H1 (cell line): ENCODE measurements around the gene SH3D19. TPM values are rescaled to one million over a fixed set of nuclear protein-coding genes. Genes with fewer than 3 reads are reported as not detected.
A peak's percentile ranks its signal among the peaks of the same experiment; 100 is the strongest.

Experiments used
- CBX5 ChIP-seq: fragments of 300-800, 300-1000 bp; sonication (generic); IDR thresholded peaks from 2 replicates; pipeline ENCODE4 v1.7.1; 2016; ENCODE audit warnings: antibody characterized with exemption, low read length, low read depth
- CTBP2 ChIP-seq: IDR thresholded peaks from 2 replicates; pipeline ENCODE4 v1.7.0; 2011; ENCODE audit warnings: borderline replicate concordance, mild to moderate bottlenecking, moderate library complexity, mixed read lengths, low read length; ENCODE audit not compliant: insufficient read depth, insufficient read length
- EGR1 ChIP-seq: IDR thresholded peaks from 2 replicates; pipeline ENCODE4 v1.6.1; 2011; ENCODE audit warnings: low read depth, low read length, borderline replicate concordance
- HDAC2 ChIP-seq, 2 experiments: fragments of 300-600 bp in 1 of 2; sonication (generic) in 1 of 2; IDR thresholded peaks; 2 replicates each; pipeline ENCODE4 v1.6.1; 2011 to 2012; ENCODE audit warnings: low read depth in 2 of 2, low read length in 2 of 2, mild to moderate bottlenecking in 2 of 2, moderate library complexity in 2 of 2, borderline replicate concordance in 1 of 2, inconsistent platforms in 1 of 2
- KDM4A ChIP-seq: IDR thresholded peaks from one replicate; pipeline ENCODE4 v1.7.1; 2012; ENCODE audit warnings: low read depth, mild to moderate bottlenecking, moderate library complexity, low read length, inconsistent platforms; ENCODE audit not compliant: severe bottlenecking
- MAFK ChIP-seq: IDR thresholded peaks from 2 replicates; pipeline ENCODE4 v1.6.1; 2012; ENCODE audit warnings: low read depth, mild to moderate bottlenecking, improper control_type of control experiment, low read length
- POU5F1 ChIP-seq: IDR thresholded peaks from 2 replicates; pipeline ENCODE4 v1.6.1; 2011; ENCODE audit warnings: low read depth, mild to moderate bottlenecking, low read length, moderate library complexity
- SRF ChIP-seq: IDR thresholded peaks from 2 replicates; pipeline ENCODE4 v1.6.1; 2011; ENCODE audit warnings: mild to moderate bottlenecking, low read depth, low read length, moderate library complexity
- TAF1 ChIP-seq: IDR thresholded peaks from 2 replicates; pipeline ENCODE4 v1.6.1; 2011; ENCODE audit warnings: mild to moderate bottlenecking, low read depth, low read length
- TCF12 ChIP-seq: IDR thresholded peaks from 2 replicates; pipeline ENCODE4 v1.6.1; 2011; ENCODE audit warnings: low read depth, mild to moderate bottlenecking, low read length
- TEAD4 ChIP-seq: IDR thresholded peaks from 2 replicates; pipeline ENCODE4 v1.6.1; 2012; ENCODE audit warnings: low read depth, low read length, inconsistent platforms, mixed read lengths
- polyA plus RNA-seq, 7 experiments: library from polyadenylated mRNA; depleted of rRNA in 3 of 7; stranded (reverse) in 5 of 7; unstranded in 2 of 7; fragments of >200 nt in 5 of 7; fragments of 200-250 nt in 2 of 7; gene quantifications; 1 replicate in 5 of 7; 2 replicates in 1 of 7; 4 replicates in 1 of 7; pipeline versions ENCODE4 v1.2.1 to v1.2.3, GENCODE V29; 2011 to 2013; ENCODE audit warnings: missing spikeins in 2 of 7, mixed read lengths in 2 of 7
- total RNA-seq: library from RNA; stranded (reverse); fragmentation: NEBNext Ultra II Directional; extraction: Animal tissue kit (Norgen Biotek cat#: 25700); gene quantifications from 2 replicates; pipeline ENCODE4 v1.2.1, GENCODE V29; 2021
- TF ChIP-seq, protein P1 (sequence below): IDR thresholded peaks from 2 replicates; pipeline ENCODE4 v1.6.1; 2011; ENCODE audit warnings: low read depth, mild to moderate bottlenecking, low read length; ENCODE audit not compliant: insufficient read depth
- TF ChIP-seq, protein P2 (sequence below): IDR thresholded peaks from 2 replicates; pipeline ENCODE4 v1.6.1; 2012; ENCODE audit warnings: inconsistent platforms

SH3D19 gene
- total and polyA plus RNA-seq, 2 of the 8 experiments (the other 6 are each of a cell fraction or from before 2014, with no cell fraction given), result 11.7 to 51.3 TPM

DNA sequence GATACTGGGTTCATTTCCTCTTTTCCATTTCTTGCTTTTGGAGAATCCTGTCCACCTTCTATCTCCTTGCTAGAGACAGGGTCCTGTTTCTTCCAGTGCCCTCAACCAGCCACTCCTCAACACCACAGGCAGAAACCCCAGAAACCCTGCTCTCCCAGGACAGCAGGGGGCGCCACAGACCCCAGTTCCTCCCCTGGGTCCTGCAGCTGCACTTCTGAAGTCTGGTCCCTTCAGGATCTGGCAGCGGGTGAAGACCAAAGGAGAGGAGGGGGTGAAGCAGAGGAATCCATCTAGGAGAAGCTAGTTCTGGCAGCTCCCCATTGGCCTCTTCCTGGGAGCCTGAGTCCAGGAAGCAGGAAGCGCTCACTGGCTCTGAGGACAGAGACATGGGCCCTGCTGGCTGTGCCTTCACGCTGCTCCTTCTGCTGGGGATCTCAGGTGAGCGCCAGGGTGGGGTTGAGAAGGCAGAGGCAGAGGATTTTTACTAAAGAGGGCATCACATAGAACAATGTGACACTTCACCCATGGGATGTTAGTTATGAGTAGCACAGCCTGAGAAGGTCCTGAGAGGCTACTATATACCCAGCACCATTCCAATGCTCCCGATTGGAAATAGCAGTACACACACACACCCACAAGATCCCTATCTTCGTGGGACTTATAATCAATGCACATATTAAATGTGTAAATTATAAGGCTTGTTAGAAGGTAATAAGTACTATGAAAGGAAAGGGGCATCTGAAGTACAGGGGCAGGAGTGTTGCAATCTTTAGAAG, 48.4 kb downstream of the SH3D19 start, which contains the start of gene PRSS48 (continued):
- TF ChIP-seq, protein P1, sequence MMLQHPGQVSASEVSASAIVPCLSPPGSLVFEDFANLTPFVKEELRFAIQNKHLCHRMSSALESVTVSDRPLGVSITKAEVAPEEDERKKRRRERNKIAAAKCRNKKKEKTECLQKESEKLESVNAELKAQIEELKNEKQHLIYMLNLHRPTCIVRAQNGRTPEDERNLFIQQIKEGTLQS, result no peak
- TF ChIP-seq TAF1 (0 out of 2 replicates have a peak, but pooled peaks have one; percentile 35), EGR1 (no peak), TCF12 (peak; percentile 80; the same call in 1 of the 2 replicates), KDM4A (no peak), POU5F1 (no peak), TEAD4 (no peak), CBX5 (no peak), MAFK (no peak), CTBP2 (no peak), SRF (0 out of 2 replicates have a peak, but pooled peaks have one; percentile 14), HDAC2 (IDR thresholded peaks at IDR 0.05; ENCODE audit: borderline replicate concordance in 1 of 2, low read depth in 2 of 2, low read length in 2 of 2) (no peak)
- TF ChIP-seq, protein P2, sequence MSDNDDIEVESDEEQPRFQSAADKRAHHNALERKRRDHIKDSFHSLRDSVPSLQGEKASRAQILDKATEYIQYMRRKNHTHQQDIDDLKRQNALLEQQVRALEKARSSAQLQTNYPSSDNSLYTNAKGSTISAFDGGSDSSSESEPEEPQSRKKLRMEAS, result no peak
